SK-N-SH (cell line): ENCODE data around the gene ZNF438. TPM values are rescaled to one million over a fixed set of nuclear protein-coding genes. Genes with fewer than 3 reads are reported as not detected.
A peak's percentile ranks its signal among the peaks of the same experiment; 100 is the strongest.

Experiments used
- CTCF ChIA-PET: fragments of 300-600, 350-600 bp; formaldehyde crosslinking; extraction: SDS; loops from one replicate; lab custom pipeline; 2021; lab: Yijun Ruan, JAX
- POLR2A ChIA-PET: fragments of 350-600 bp; sonication (Branson Sonifier 250); formaldehyde crosslinking; extraction: SDS; loops from one replicate; lab custom pipeline; 2020; ENCODE audit warnings: antibody characterized with exemption, inconsistent platforms; lab: Yijun Ruan, JAX
- DNase-seq: peaks from one replicate; pipeline ENCODE4 v3.0.0; 2012
- H2AFZ ChIP-seq: fragments of 200-600 bp; sonication (generic); 2 replicates; pipeline ENCODE4 v1.8.1; 2016; ENCODE audit warnings: antibody characterized with exemption, mild to moderate bottlenecking, low read depth
- H3F3A ChIP-seq: fragments of 200-600 bp; sonication (generic); replicated peaks from 2 replicates; pipeline ENCODE3; 2016; ENCODE audit warnings: antibody characterized with exemption, mild to moderate bottlenecking; ENCODE audit not compliant: insufficient read depth
- H3K27ac ChIP-seq, 2 experiments: fragments of 200-500 bp in 1 of 2; fragments of 200-600 bp in 1 of 2; sonication (Bioruptor generic) in 1 of 2; sonication (generic), shearing (Covaris generic) in 1 of 2; 2 replicates each; pipeline versions ENCODE4 v1.5.1 to v1.6.1; 2014 to 2016; ENCODE audit warnings: low read depth in 2 of 2, inconsistent platforms in 1 of 2, low read length in 1 of 2, mild to moderate bottlenecking in 1 of 2, mixed read lengths in 1 of 2
- H3K27me3 ChIP-seq: fragments of 200-600 bp; sonication (generic), shearing (Covaris generic); 2 replicates; pipeline ENCODE4 v1.6.1; 2016; ENCODE audit warnings: mixed run types; ENCODE audit not compliant: insufficient read depth
- H3K36me3 ChIP-seq, 2 experiments: fragments of 200-500 bp in 1 of 2; fragments of 200-600 bp in 1 of 2; sonication (Bioruptor generic) in 1 of 2; sonication (generic) in 1 of 2; replicated peaks in 1 of 2; 2 replicates each; pipeline versions ENCODE3 to v1.5.1; 2014 to 2016; ENCODE audit warnings: low read length in 1 of 2, mild to moderate bottlenecking in 1 of 2; ENCODE audit not compliant: insufficient read depth in 2 of 2, control insufficient read depth in 1 of 2
- H3K4me1 ChIP-seq, 2 experiments: fragments of 200-500 bp in 1 of 2; fragments of 200-600 bp in 1 of 2; sonication (Bioruptor generic) in 1 of 2; sonication (generic), shearing (Covaris generic) in 1 of 2; 2 replicates each; pipeline versions ENCODE4 v1.5.1 to v1.6.1; 2014 to 2016; ENCODE audit warnings: low read depth in 1 of 2, low read length in 1 of 2, mixed run types in 1 of 2; ENCODE audit not compliant: insufficient read depth in 2 of 2, control insufficient read depth in 1 of 2
- H3K4me2 ChIP-seq: fragments of 200-600 bp; sonication (generic), shearing (Covaris generic); 2 replicates; pipeline ENCODE4 v1.6.1; 2017; ENCODE audit warnings: mixed run types
- H3K4me3 ChIP-seq, 2 experiments: fragments of 200-500 bp in 1 of 2; fragments of 200-600 bp in 1 of 2; sonication (Bioruptor generic) in 1 of 2; sonication (generic), shearing (Covaris generic) in 1 of 2; 2 replicates each; pipeline versions ENCODE4 v1.5.1 to v1.8.1; 2014 to 2016; ENCODE audit warnings: low read depth in 2 of 2, inconsistent platforms in 1 of 2, low read length in 1 of 2, mild to moderate bottlenecking in 1 of 2, mixed read lengths in 1 of 2, moderate library complexity in 1 of 2
- H3K79me2 ChIP-seq: fragments of 200-600 bp; sonication (generic); 2 replicates; pipeline ENCODE4 v1.8.1; 2017; ENCODE audit warnings: mild to moderate bottlenecking; ENCODE audit not compliant: insufficient read depth
- H3K9ac ChIP-seq: fragments of 200-600 bp; sonication (generic); 2 replicates; pipeline ENCODE4 v1.6.1; 2017; ENCODE audit warnings: mixed run types
- H3K9me2 ChIP-seq: fragments of 200-600 bp; sonication (generic); 2 replicates; pipeline ENCODE4 v1.6.1; 2017; ENCODE audit warnings: mixed run types
- H3K9me3 ChIP-seq: fragments of 200-600 bp; sonication (generic); 2 replicates; pipeline ENCODE4 v1.6.1; 2017; ENCODE audit warnings: mixed run types, mild to moderate bottlenecking, moderate library complexity
- H4K20me1 ChIP-seq: fragments of 200-600 bp; sonication (generic); 2 replicates; pipeline ENCODE4 v1.6.1; 2017; ENCODE audit warnings: mild to moderate bottlenecking, mixed run types; ENCODE audit not compliant: insufficient read depth
- CTCF ChIP-seq: fragments of 200-600 bp; sonication (generic); IDR thresholded peaks from 2 replicates; pipeline ENCODE4 v1.6.1; 2017; ENCODE audit warnings: antibody characterized with exemption, mild to moderate bottlenecking, moderate library complexity
- ELF1 ChIP-seq: IDR thresholded peaks from 2 replicates; pipeline ENCODE4 v1.4.0; 2012
- EP300 ChIP-seq, 2 experiments: IDR thresholded peaks; 2 replicates each; pipeline versions ENCODE4 v1.4.0 to v1.6.1; 2012; ENCODE audit warnings: borderline replicate concordance in 1 of 2, low read depth in 1 of 2, low read length in 1 of 2
- FOXJ3 ChIP-seq: sonication (generic); formaldehyde crosslinking; IDR thresholded peaks from 2 replicates; pipeline ENCODE4 v1.5.1; 2020; ENCODE audit warnings: mild to moderate bottlenecking, missing genetic modification reagents
- GATA2 ChIP-seq: sonication (generic); formaldehyde crosslinking; IDR thresholded peaks from 2 replicates; pipeline ENCODE4 v1.5.0; 2020; ENCODE audit warnings: mild to moderate bottlenecking, missing genetic modification reagents
- MXI1 ChIP-seq: IDR thresholded peaks from 2 replicates; pipeline ENCODE4 v1.6.1; 2012; ENCODE audit warnings: mild to moderate bottlenecking, low read depth, low read length, improper control_type of control experiment
- NRF1 ChIP-seq: IDR thresholded peaks from 2 replicates; pipeline ENCODE4 v1.6.1; 2012; ENCODE audit warnings: low read depth, mild to moderate bottlenecking, low read length
- POLR2AphosphoS5 ChIP-seq: IDR thresholded peaks from 2 replicates; pipeline ENCODE4 v1.6.1; 2012; ENCODE audit warnings: low read depth, low read length
- RAD21 ChIP-seq: IDR thresholded peaks from 2 replicates; pipeline ENCODE4 v1.6.1; 2012; ENCODE audit warnings: mild to moderate bottlenecking, low read length
- RCOR1 ChIP-seq: fragments of 150-350 bp; IDR thresholded peaks from 2 replicates; pipeline ENCODE4 v1.6.1; 2017; ENCODE audit warnings: antibody characterized with exemption, low read length
- RFX5 ChIP-seq: IDR thresholded peaks from 2 replicates; pipeline ENCODE4 v1.6.1; 2012; ENCODE audit warnings: mild to moderate bottlenecking, improper control_type of control experiment, low read length
- RXRA ChIP-seq: IDR thresholded peaks from 2 replicates; pipeline ENCODE4 v1.4.0; 2012; ENCODE audit warnings: low read depth, mild to moderate bottlenecking, borderline replicate concordance
- SIN3A ChIP-seq: IDR thresholded peaks from 2 replicates; pipeline ENCODE4 v1.6.1; 2012; ENCODE audit warnings: low read depth, mild to moderate bottlenecking, low read length, moderate library complexity, borderline replicate concordance
- TAF1 ChIP-seq: IDR thresholded peaks from 2 replicates; pipeline ENCODE4 v1.6.1; 2012; ENCODE audit warnings: low read depth, mild to moderate bottlenecking, low read length, moderate library complexity, borderline replicate concordance
- WGBS: methylation state at CpG from one replicate; pipeline ENCODE4 v1.1.6; 2017; ENCODE audit warnings: low lambda C conversion rate; 5-methylcytosine and 5-hydroxymethylcytosine counted together
- polyA plus RNA-seq, 3 experiments: library from polyadenylated mRNA; depleted of rRNA; stranded (reverse); fragments of >200 nt; gene quantifications; 2 replicates each; pipeline ENCODE4 v1.2.3, GENCODE V29; 2012
- TF ChIP-seq, protein P1 (sequence below): IDR thresholded peaks from 2 replicates; pipeline ENCODE4 v1.6.1; 2012; ENCODE audit warnings: mild to moderate bottlenecking, low read depth, low read length, moderate library complexity
- TF ChIP-seq, protein P2 (sequence below): IDR thresholded peaks from 2 replicates; pipeline ENCODE4 v1.4.0; 2012; ENCODE audit warnings: low read depth, borderline replicate concordance
- TF ChIP-seq, protein P3 (sequence below): fragments of 150-350 bp; IDR thresholded peaks from 2 replicates; pipeline ENCODE4 v1.6.1; 2016; ENCODE audit warnings: mild to moderate bottlenecking, low read depth, low read length

ZNF438 gene
- polyA plus RNA-seq, 1 of the 3 experiments (the other 2 are of a cell fraction), result 2.1 TPM

- no peaks in the 10 kb centered on the region for H3K9me3 ChIP-seq
- no peaks in the 10 kb centered on the region for H4K20me1 ChIP-seq
- 96% methylated on average over 15 of the region's 17 CpGs for WGBS
- no peaks in the 10 kb centered on the region for H3K79me2 ChIP-seq
- no peak overlapping the region for H3K4me3 ChIP-seq
- H3K27me3 ChIP-seq, result no peaks in the 10 kb centered on the region
- no peak overlapping the region for H2AFZ ChIP-seq
- peak overlapping the region in 1 of 2 experiments; percentile 93; a peak in 3 of 4 replicates for H3K27ac ChIP-seq
- H3K4me1 ChIP-seq, result peaks cover 6 to 25% of the 10 kb centered on the region in 2 experiments; a peak in 3 of 4 replicates
- no peaks in the 10 kb centered on the region for H3K36me3 ChIP-seq
- no peak for DNase-seq
- ChIA-PET POLR2A (no interaction called here), CTCF (interaction anchor here (1.0 to 1.4 kb wide), 3 partner anchors 8 to 52 kb away, joined by 3 to 4 read pairs (median 4); no protein-coding TSS in a partner anchor)
- H3K4me2 ChIP-seq, result peak overlapping the region; percentile 61; the same call in 1 of the 2 replicates
- no peak overlapping the region for H3K9ac ChIP-seq
- H3K9me2 ChIP-seq, result no peaks in the 10 kb centered on the region
- H3F3A ChIP-seq, result peaks cover 32% of the 10 kb centered on the region
- TF ChIP-seq ELF1 (no peak), MXI1 (no peak), POLR2AphosphoS5 (no peak), GATA2 (CRISPR knock-in tag) (no peak), RXRA (no peak), RFX5 (no peak), CTCF (no peak), TAF1 (no peak), FOXJ3 (CRISPR knock-in tag) (no peak), RAD21 (no peak), SIN3A (no peak), NRF1 (no peak), EP300 (IDR thresholded peaks at IDR 0.05; ENCODE audit: borderline replicate concordance in 1 of 2, low read depth in 1 of 2, low read length in 1 of 2) (no peak), RCOR1 (no peak)
- TF ChIP-seq, protein P1, sequence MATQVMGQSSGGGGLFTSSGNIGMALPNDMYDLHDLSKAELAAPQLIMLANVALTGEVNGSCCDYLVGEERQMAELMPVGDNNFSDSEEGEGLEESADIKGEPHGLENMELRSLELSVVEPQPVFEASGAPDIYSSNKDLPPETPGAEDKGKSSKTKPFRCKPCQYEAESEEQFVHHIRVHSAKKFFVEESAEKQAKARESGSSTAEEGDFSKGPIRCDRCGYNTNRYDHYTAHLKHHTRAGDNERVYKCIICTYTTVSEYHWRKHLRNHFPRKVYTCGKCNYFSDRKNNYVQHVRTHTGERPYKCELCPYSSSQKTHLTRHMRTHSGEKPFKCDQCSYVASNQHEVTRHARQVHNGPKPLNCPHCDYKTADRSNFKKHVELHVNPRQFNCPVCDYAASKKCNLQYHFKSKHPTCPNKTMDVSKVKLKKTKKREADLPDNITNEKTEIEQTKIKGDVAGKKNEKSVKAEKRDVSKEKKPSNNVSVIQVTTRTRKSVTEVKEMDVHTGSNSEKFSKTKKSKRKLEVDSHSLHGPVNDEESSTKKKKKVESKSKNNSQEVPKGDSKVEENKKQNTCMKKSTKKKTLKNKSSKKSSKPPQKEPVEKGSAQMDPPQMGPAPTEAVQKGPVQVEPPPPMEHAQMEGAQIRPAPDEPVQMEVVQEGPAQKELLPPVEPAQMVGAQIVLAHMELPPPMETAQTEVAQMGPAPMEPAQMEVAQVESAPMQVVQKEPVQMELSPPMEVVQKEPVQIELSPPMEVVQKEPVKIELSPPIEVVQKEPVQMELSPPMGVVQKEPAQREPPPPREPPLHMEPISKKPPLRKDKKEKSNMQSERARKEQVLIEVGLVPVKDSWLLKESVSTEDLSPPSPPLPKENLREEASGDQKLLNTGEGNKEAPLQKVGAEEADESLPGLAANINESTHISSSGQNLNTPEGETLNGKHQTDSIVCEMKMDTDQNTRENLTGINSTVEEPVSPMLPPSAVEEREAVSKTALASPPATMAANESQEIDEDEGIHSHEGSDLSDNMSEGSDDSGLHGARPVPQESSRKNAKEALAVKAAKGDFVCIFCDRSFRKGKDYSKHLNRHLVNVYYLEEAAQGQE, result no peak
- TF ChIP-seq, protein P2, sequence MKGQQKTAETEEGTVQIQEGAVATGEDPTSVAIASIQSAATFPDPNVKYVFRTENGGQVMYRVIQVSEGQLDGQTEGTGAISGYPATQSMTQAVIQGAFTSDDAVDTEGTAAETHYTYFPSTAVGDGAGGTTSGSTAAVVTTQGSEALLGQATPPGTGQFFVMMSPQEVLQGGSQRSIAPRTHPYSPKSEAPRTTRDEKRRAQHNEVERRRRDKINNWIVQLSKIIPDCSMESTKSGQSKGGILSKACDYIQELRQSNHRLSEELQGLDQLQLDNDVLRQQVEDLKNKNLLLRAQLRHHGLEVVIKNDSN, result no peak
- TF ChIP-seq, protein P3, sequence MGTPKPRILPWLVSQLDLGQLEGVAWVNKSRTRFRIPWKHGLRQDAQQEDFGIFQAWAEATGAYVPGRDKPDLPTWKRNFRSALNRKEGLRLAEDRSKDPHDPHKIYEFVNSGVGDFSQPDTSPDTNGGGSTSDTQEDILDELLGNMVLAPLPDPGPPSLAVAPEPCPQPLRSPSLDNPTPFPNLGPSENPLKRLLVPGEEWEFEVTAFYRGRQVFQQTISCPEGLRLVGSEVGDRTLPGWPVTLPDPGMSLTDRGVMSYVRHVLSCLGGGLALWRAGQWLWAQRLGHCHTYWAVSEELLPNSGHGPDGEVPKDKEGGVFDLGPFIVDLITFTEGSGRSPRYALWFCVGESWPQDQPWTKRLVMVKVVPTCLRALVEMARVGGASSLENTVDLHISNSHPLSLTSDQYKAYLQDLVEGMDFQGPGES, result no peak
Observed at GRCh38 chr10:30818854-30819253, 212.8 kb downstream of the ZNF438 start.
